WTC11 (cell line): ENCODE results near the gene ANKRD30B.

ENCODE experiments used
- ATF6 ChIP-seq: sonication (generic); formaldehyde crosslinking; IDR thresholded peaks from 2 replicates; pipeline ENCODE4 v1.8.1; 2023; ENCODE audit warnings: mild to moderate bottlenecking, missing genetic modification reagents
- CTCF ChIP-seq: fragments of 200-600 bp; IDR thresholded peaks from 2 replicates; pipeline ENCODE4 v1.8.0; 2022; ENCODE audit warnings: antibody characterized with exemption
- E2F1 ChIP-seq: sonication (generic); formaldehyde crosslinking; IDR thresholded peaks from 2 replicates; pipeline ENCODE4 v1.8.0; 2022; ENCODE audit warnings: mild to moderate bottlenecking, missing genetic modification reagents
- FOXP4 ChIP-seq: sonication (generic); formaldehyde crosslinking; IDR thresholded peaks from 2 replicates; pipeline ENCODE4 v1.8.0; 2022; ENCODE audit warnings: mild to moderate bottlenecking, missing genetic modification reagents
- MAX ChIP-seq: sonication (generic); formaldehyde crosslinking; IDR thresholded peaks from 2 replicates; pipeline ENCODE4 v1.8.0; 2022; ENCODE audit warnings: mild to moderate bottlenecking, missing genetic modification reagents
- ZNF512 ChIP-seq: sonication (generic); formaldehyde crosslinking; IDR thresholded peaks from 2 replicates; pipeline ENCODE4 v1.8.1; 2022; ENCODE audit warnings: missing genetic modification reagents, borderline replicate concordance

GRCh38 chr18:14767474-14767873 lies 19.5 kb downstream of the ANKRD30B start:
- no peak for TF ChIP-seq ZNF512
- TF ChIP-seq MAX (CRISPR knock-in tag): no peak
- no peak for TF ChIP-seq FOXP4 (CRISPR knock-in tag)
- TF ChIP-seq CTCF: no peak
- TF ChIP-seq ATF6 (CRISPR knock-in tag): no peak
- TF ChIP-seq E2F1 (CRISPR knock-in tag): no peak
